ENCODE data around the gene SLC26A8.
"Not testable (repeated sequence)": the region's sequence is repeated elsewhere in the genome, so short reads cannot be mapped to it uniquely, and the experiment has no call there.

The SLC26A8 gene

DNA sequence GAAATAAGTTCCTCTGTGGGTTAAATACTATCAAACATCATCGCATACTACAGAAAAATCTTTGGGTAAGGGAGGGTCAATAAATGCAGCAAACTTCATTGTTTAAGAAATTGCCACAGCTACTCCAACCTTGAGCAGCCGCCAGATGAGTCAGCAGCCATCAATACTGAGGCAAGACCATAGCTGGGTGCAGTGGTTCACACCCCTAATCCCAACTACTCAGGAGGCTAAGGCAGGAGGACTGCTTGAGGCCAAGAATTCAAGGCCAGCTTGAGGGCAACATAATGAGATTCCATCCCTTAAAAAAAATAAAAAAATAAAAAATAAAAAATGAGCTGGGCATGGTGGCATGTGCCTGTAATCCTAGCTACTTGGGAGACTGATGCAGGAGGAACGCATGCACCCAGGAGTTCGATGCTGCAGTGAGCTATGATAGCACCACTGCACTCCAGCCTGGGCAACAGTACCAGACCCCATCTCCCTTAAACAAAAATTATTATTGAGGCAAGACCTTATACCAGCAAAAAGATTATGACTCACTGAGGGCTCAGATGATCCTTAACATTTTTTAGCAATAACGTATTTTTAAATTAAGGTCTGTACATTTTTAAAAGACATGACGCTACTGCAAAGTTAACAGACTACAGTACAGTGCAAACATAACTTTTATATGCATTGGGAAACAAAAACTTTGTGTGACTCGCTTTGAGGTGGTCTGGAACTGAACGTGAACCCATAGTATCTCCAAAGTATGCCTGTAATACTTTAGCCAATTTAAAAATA lies 112.4 kb downstream of the SLC26A8 start:
- DNase-seq (ENCODE audit: low spot score), result no peak

DNA sequence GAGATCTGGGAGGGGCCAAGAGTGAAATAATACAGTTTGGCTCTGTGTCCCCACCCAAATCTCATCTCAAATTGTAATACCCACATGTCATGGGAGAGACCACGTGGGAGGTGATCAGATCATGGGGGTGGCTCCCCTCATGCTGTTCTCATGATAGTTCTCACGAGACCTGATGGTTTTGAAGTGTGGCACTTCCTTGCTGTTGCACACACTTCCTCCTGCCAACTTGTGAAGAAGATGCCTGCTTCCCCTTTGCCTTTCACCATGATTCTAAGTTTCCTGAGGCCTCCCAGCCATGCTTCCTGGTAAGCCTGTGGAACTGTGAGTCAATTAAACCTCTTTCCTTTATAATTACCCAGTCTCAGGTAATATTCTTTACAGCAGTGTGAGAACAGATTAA lies 114.9 kb downstream of the SLC26A8 start:
- DNase-seq (ENCODE audit: low spot score), result not testable (repeated sequence)

- not testable (repeated sequence) for DNase-seq (ENCODE audit: low spot score)
These were observed 115.6 kb downstream of the SLC26A8 start for GRCh38 chr6:35908753-35909401.

GRCh38 chr6:35907750-35908149 lies 116.7 kb downstream of the SLC26A8 start:
- DNase-seq (ENCODE audit: low spot score), result no peak

- DNase-seq (ENCODE audit: low spot score), result no peak
These were observed 118.0 kb downstream of the SLC26A8 start for GRCh38 chr6:35906499-35906846.

DNA sequence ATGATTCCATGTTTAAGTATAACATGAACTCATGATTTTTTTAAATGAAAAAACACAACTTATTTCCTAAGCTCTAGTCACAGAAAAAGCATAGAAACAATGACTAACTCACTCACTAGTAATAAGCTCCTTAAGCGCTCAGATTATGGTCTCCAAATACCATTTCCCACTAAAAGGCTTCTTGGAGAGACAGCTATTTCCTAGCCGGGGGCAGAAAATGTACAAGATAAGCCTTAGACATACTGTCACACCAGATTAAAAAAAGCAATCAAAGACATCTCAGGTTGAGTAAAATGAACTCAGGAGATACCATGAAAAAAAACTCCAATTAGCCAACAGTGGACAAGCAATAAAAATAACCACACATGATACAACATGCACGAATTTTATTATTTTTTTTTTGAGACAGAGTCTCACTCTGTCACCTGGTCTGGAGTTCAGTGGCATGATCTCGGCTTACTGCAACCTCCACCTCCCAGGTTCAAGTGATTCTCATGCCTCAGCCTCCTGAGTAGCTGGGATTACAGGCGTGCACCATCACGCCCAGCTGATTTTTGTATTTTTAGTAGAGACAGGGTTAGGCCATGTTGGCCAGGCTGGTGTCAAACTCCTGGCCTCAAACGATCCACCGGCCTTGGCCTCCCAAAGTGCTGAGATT lies 118.5 kb downstream of the SLC26A8 start:
- no peak for DNase-seq (ENCODE audit: low spot score)

DNA sequence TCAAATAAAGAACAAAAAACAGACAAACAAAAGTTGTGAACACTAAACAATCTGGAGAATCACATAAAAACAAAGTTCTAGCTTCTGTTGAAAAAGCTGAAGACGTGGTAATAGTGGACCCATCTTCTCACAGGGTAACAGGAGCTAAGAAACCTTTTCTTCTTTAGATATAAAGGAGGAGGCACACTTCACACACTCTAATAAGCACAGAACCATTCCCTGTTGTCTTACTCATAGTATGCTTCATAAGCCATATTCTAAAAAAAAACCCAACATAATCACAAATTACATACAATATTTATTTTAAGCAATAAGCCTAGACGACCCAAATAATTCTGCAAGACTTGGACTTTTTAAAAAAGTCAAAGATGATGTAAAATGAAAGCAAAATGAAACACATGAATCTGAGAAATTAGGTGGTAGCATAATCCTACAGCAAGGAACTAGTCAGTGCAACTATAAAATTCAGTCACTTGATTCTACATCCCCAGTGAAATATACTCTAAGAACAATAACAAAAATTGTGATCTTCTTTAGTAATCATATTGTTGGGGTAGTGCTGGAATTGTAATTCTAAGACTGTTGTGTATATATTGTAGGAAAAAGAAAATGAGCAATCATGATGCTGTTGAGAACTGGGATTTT lies 119.2 kb downstream of the SLC26A8 start:
- no peak for DNase-seq (ENCODE audit: low spot score)

DNA sequence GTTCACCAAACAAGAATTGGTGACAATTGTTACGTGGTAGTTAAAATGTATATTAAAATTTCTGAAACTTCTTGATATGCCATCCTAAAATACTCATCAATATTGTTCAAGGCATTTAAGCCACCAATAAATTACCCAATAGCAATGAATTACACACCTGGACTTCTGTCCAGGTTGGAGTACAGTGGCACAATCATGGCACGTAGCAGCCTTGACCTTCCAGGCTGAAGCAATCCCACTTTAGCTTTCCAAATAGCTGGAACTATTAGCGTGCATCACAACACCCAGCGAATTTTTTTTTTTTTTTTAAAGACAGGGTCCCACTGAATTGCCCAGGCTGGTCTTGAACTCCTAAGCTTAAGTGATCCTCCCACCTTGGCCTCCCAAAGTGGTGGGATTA lies 120.8 kb downstream of the SLC26A8 start:
- DNase-seq (ENCODE audit: low spot score), result no peak

DNA sequence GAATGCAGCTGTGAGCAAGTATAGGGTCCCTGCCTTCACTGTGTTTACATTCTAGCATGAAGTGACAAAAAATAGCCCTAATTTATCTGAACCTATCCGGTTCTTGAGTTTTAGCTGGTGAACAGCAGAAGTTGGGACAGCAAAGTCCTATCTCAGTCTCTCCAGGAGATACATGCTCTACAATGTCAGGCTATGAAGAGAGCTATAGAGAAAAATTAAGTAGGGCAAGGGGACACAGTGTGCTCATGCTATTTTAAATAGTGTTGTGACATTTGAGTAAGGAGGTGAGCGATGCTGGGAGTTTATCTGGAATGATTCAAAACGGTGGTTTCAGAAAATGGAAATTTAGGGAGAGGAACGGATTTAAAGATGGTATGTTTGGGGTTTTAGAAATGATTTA lies 124.0 kb downstream of the SLC26A8 start:
- DNase-seq (ENCODE audit: low spot score), result no peak

DNA sequence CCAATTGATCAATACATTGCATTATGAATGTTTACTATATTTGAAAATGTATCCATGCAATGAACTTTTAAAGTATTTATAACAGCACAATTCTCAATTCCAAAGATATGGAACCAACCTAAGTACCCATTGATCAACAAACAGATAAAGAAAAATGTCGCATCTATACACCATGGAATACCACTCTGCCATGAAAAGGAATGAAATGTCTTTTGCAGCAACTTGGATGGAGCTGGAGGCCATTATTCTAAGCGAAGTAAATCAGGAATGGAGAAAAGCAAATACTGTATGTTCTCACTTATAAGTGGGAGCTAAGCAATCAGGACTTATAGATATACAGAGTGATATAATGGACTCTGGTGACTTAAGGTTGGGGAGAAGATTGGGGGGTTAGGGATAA lies 126.4 kb downstream of the SLC26A8 start:
- no peak for DNase-seq (ENCODE audit: low spot score)

- no peak for DNase-seq (ENCODE audit: low spot score)
These were observed 127.0 kb downstream of the SLC26A8 start for GRCh38 chr6:35897486-35897885.

DNA sequence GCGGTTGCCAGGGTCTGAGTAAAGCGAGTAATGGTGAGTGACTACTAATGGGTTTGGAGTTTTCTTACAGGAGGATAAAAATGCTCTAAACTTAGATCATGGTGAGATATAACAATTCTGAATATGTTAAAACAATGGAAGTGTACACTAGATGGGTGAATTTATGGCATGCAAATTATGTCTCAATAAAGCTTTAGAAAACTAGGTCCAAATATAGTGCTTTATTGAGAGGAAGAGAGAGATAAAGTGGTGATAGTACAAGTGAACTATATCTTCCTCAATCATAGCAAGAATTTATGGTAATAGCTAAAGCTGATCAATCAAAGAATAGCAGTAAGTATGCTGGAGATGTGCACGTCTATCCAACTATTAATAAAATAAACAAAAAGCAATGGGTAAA lies 127.4 kb downstream of the SLC26A8 start:
- DNase-seq (ENCODE audit: low spot score), result no peak

GRCh38 chr6:35896228-35896627 lies 128.2 kb downstream of the SLC26A8 start:
- no peak for DNase-seq (ENCODE audit: low spot score)

GRCh38 chr6:35895560-35895959 lies 128.9 kb downstream of the SLC26A8 start:
- DNase-seq (ENCODE audit: low spot score), result no peak

GRCh38 chr6:35894776-35895175 lies 129.7 kb downstream of the SLC26A8 start:
- DNase-seq (ENCODE audit: low spot score), result no peak
